GM04504 (cell line): ENCODE measurements around the gene NT5C2.
"Not testable (repeated sequence)": the region's sequence is repeated elsewhere in the genome, so short reads cannot be mapped to it uniquely, and the experiment has no call there.

Source experiments
- DNase-seq: peaks from one replicate; pipeline ENCODE4 v3.0.0-alpha.2; 2012; ENCODE audit warnings: low read depth

Gene NT5C2

GRCh38 chr10:103086261-103086660 lies 106.8 kb downstream of the NT5C2 start:
- no peak for DNase-seq

GRCh38 chr10:103083977-103084320 lies 109.1 kb downstream of the NT5C2 start:
- DNase-seq, result no peak

- DNase-seq, result no peak
Observed at GRCh38 chr10:103083266-103083976, 109.7 kb downstream of the NT5C2 start.

- no peak for DNase-seq
Observed at GRCh38 chr10:103082683-103083082, 110.4 kb downstream of the NT5C2 start.

- no peak for DNase-seq
Observed at GRCh38 chr10:103080891-103081581, 112.0 kb downstream of the NT5C2 start.

- no peak for DNase-seq
Observed at GRCh38 chr10:103079946-103080345, 113.1 kb downstream of the NT5C2 start.

GRCh38 chr10:103079100-103079499 lies 114.0 kb downstream of the NT5C2 start:
- DNase-seq, result no peak

- no peak for DNase-seq
Observed at GRCh38 chr10:103078676-103079075, 114.4 kb downstream of the NT5C2 start.

GRCh38 chr10:103078309-103078615 lies 114.8 kb downstream of the NT5C2 start:
- no peak for DNase-seq

- DNase-seq, result no peak
Observed at GRCh38 chr10:103077491-103078308, 115.4 kb downstream of the NT5C2 start.

GRCh38 chr10:103077020-103077419 lies 116.1 kb downstream of the NT5C2 start:
- DNase-seq, result no peak

GRCh38 chr10:103072891-103073290 lies 120.2 kb downstream of the NT5C2 start:
- DNase-seq, result no peak

GRCh38 chr10:103072276-103072675 lies 120.8 kb downstream of the NT5C2 start:
- DNase-seq, result no peak

GRCh38 chr10:103069453-103070331 lies 123.4 kb downstream of the NT5C2 start:
- peak; percentile 17 for DNase-seq

GRCh38 chr10:103067956-103068355 lies 125.1 kb downstream of the NT5C2 start:
- no peak for DNase-seq

- DNase-seq, result no peak
Observed at GRCh38 chr10:103067484-103067883, 125.6 kb downstream of the NT5C2 start.

- not testable (repeated sequence) for DNase-seq
Observed at GRCh38 chr10:103067099-103067477, 126.0 kb downstream of the NT5C2 start.

GRCh38 chr10:103066141-103067098 lies 126.7 kb downstream of the NT5C2 start:
- no peak for DNase-seq

GRCh38 chr10:103064956-103065355 lies 128.1 kb downstream of the NT5C2 start:
- no peak for DNase-seq

GRCh38 chr10:103062854-103063590 lies 130.1 kb downstream of the NT5C2 start:
- DNase-seq, result no peak
